GM08714 (cell line): ENCODE data around the gene SLC39A11.

Source experiments
- H3K4me3 ChIP-seq: fragments of 200-500 bp; sonication (Bioruptor generic); 2 replicates; pipeline ENCODE4 v1.5.1; 2014; ENCODE audit warnings: mild to moderate bottlenecking, low read length, inconsistent platforms
- ZNF274 ChIP-seq: IDR thresholded peaks from 2 replicates; pipeline ENCODE4 v1.6.1; 2012; ENCODE audit warnings: mild to moderate bottlenecking, low read depth, low read length

The SLC39A11 gene

DNA sequence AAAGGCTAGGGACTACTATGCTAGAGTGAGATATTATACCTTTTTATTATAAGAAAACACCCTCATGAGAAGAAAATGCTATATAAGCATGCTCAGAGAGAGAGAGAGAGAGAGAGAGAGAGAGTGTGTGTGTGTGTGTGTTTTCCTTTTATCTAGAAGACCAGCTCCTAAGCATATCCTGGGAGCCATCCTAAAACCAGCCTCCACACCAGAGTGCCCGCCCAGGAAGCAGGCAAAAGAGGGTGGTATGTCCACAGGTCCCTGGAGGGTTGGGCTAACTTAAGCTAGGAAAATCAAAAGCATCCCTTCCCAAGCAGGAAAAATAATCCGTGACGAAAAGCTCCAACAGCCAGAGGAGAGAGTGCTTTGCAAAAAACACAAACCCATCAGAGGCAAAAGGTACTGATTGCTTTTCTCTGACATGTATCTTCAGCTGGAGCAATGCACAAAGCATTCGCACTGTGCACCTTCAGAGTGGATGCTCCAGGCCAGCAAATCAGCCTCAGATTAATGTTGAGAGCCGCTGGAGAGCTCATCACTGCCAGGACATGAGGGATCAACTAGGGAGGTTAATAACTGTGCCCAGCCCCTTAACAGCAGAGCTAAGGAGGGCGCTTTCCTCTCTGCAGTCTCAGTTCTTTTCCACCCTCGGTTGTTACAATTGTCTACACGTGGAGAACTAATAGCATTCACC, 125.1 kb downstream of the SLC39A11 start:
- TF ChIP-seq ZNF274: no peak
- no peak overlapping the region for H3K4me3 ChIP-seq

DNA sequence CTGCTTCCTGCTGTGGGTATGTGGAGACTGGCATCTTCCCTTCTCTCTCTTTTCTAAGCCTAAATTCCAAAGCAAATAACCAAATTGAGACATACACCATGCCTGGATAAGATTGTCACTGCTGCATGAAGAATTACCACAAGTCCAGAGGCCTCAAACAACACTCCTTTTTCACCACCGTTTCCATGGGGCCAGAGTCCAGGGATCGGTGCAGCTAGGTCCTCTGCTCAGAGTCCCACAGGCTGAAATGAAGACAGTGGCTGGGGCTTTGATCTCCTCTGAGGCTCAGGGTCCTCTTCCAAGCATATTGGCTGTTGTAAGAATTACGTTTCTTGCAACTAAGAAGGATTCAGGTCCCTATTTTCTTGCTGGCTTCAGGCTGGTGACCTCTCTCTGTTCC, 130.4 kb downstream of the SLC39A11 start:
- H3K4me3 ChIP-seq: no peak overlapping the region
- TF ChIP-seq ZNF274: no peak

DNA sequence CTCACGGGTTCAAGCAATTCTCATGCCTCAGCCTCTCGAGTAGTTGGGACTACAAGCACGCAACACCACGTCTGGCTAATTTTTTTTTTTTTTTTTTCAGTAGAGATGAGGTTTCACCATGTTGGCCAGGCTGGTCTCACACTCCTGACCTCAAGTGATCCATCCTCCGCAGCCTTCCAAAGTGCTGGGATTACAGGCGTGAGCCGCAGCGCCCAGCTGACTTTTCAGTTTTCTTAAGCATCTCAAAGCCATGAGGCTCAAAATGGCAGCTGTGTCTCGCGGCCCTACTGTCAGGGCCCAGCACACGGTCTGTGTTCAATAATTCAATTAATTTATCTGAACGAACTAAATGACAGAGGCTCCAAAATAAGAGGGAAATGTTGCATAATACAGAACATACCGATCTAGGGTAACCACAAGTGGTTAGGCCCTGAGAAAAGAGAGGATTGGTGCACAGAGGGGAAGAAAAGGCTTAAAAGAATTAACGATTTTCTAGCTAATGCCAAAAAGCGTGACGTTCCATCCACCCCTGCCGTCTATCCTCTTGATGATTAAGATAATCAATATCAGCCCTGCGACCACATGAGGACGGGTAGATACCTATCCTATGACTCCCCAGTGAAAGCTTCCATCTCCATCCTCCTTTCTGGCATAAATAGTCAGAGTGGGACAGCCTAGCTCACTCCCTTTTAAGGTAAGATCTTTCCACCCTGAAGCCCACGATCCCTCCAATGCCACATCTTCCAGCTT, 136.9 kb downstream of the SLC39A11 start:
- TF ChIP-seq ZNF274: no peak
- no peak overlapping the region for H3K4me3 ChIP-seq

DNA sequence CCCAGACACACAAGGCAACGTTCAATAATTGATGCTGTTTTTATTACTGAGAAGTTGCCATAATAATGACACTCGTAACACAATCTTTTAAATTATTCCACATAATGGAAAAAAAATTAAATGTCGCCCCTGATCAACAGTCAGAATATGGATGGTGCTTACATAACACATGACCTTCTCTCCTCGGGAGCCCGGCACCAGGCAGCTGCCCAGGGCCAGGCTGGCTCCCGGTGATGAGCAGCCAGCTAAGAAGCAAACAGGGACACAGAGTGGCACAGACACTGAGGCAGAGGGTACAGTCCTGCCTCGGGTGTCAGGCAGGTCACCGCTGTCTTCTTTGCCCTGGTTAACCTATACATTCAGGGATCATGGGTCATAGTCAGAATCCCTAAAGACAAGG, 137.9 kb downstream of the SLC39A11 start:
- no peak overlapping the region for H3K4me3 ChIP-seq
- no peak for TF ChIP-seq ZNF274

DNA sequence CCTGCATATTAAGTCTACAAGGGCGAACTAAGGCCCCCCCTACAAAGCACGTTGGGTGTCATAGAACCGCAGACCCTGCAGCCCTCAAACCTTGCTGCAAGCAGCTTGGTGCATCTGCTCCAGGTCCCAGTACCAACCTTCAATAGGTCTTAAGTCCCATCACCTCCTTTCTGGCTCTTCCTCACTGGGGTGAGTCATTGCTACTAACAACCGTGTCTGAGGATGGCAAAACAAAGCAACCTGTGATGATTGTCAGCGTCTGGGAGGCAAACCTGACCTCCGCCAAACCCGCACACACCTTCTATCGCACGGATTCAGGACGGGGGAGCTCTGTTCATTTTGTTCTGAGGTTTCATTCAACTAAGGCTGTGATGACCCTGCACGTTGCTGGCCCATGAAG, 138.9 kb downstream of the SLC39A11 start:
- no peak overlapping the region for H3K4me3 ChIP-seq
- TF ChIP-seq ZNF274: no peak

DNA sequence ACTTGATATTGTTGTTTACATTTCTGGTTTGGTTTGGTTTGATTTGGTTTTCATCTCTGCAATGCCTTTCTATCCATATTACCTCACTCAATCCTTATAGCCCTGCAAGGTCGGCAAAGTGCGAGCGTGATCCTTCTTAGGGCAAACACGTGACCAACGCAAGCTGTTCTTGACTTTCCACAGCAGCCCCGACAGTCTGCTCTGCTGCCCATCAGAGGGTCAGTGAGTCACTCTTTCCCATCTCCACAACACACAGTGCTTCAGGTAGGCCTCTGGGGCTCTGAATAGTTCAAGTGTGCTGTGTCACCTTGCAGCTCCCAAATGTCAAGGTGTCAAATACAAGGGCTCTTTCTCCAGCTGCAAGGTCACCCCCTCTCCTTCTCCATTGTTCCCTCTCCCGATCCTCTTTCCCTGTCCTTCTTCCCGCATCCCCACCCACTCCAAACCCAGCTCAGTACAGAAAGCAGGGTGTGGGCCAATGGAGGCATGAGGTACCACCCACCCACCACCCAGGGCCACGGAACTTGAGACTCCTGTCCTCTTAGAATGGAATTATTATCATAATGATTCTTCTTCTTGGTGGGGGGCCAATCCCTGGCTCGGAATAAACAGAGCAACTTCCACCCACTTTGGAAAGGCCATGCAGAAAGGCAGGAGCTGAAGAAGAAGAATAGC, 139.7 kb downstream of the SLC39A11 start:
- TF ChIP-seq ZNF274: no peak

DNA sequence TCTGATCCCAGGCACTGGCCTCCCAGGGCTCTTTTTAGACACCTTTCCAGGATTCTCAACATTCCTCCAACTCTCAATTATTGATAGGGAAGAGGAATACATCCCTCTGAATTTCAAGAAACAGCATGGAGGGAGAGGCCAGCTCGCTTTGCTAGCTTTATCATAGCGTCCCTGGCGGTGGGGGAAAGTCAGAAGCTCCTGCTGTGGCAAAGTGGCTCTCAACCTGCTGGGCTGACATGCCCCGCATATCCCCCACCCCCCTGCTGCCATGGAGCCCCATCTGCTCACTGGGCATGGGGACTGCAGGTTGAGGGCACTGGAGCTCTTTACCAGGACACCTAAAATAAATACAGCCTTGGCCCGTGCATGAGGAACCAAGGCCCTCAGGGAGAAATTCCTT, 140.3 kb downstream of the SLC39A11 start:
- H3K4me3 ChIP-seq: no peak overlapping the region

More for the DNA sequence above, 139.7 kb downstream of the SLC39A11 start:
- no peak overlapping the region for H3K4me3 ChIP-seq

DNA sequence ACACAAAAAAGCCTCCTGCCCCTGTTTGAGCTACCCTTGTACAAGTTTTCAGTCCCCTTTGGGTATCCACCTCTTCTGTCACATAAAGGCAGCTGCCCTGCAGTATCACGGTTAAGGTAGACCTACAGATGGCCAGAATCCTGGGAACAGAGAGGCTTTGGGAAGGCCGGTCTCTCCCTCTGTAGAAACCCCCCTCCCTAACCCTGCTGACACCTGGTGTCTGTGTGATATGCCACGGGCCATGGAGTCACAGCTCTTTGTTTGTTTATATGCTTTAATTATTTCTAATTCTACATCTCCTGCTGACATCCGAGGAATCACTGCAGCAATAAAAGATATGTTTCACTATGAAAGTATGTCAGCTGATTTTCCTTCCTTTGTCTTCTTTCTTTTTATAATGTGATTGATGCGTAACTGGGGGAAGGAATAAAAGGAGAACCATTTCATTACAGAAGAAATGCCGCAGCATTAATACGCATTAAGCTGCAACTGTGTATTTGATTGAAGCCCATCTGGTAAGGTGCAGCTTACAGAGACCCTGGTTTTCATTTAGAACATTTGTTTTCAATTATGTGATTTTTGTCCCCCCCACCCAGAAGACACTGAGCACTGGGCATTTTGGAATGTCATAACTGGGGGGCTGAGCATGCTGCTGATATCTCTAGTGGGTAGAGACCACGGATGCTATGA, 142.1 kb downstream of the SLC39A11 start:
- H3K4me3 ChIP-seq: no peak overlapping the region
- no peak for TF ChIP-seq ZNF274

More for the DNA sequence above, 140.3 kb downstream of the SLC39A11 start:
- no peak for TF ChIP-seq ZNF274

DNA sequence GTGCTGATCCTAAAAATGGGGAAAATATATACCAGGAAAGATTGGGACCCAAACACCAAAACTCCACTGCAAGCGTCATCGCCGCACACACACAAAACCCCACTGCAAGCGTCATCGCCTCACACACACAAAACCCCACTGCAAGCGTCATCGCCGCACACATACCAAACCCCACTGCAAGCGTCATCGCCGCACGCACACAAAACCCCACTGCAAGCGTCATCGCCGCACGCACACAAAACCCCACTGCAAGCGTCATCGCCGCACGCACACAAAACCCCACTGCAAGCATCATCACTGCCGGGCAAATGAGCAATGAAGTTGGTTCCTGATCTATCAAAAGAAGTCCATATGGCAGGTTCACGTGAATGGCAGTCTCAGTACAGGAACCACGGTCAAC, 144.4 kb downstream of the SLC39A11 start:
- TF ChIP-seq ZNF274: no peak
- no peak overlapping the region for H3K4me3 ChIP-seq

DNA sequence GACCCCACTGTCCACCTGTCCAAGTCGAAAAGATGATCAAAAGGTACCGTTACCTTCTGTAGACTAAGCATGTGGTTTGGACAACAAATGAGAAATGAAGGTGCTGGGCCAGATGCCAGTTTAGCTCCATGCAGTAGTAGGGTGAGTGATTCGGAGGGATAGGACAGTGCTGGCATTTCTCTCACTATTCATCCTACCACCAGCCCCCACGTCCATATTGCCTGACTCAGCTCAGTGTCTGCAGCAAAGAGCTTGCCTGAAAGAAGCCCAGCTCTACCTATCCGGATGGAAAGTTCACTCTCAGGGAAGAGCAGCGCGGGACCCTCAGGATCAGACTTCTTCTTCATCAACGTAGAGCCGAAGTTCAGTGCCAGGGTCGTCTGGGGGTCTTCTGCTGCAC, 145.0 kb downstream of the SLC39A11 start:
- no peak overlapping the region for H3K4me3 ChIP-seq
- TF ChIP-seq ZNF274: no peak

DNA sequence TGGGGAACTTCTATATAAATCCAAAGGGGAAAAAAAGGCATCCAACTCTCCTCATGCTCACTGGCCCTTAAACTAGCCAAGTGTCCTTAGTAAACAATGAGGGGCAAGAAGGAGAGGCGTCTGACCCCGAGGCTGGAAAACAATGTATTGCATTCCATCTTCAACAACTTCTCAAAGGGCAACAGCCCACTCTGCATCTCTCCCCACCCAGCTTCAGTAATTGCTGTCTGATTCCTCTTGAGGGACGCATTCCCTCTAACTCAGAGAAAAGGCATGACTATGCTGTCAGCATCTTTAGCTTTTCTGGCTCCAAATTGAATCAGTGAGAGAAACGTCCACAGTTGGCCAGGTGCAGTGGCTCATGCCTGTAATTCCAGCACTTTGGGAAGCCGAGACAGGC, 145.8 kb downstream of the SLC39A11 start:
- no peak overlapping the region for H3K4me3 ChIP-seq
- no peak for TF ChIP-seq ZNF274

DNA sequence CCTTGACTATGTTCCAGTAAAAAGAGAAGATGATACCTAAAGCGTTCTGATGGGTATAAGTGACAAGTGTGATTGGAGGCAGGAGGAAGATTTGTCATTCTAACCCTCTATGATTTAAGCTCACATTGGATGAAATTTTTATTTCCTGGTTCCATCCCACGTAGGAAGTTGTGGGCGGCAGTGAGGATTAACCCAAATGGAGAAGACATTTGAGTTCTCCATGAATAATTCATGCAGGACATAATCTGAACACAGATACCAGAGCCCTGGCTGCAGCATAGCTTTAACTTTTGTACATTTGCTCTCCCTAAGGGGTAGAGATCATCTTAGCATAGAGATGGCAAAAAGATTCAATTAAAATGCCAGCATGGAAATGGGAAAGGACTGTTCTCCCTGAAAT, 146.3 kb downstream of the SLC39A11 start:
- no peak for TF ChIP-seq ZNF274
- no peak overlapping the region for H3K4me3 ChIP-seq

DNA sequence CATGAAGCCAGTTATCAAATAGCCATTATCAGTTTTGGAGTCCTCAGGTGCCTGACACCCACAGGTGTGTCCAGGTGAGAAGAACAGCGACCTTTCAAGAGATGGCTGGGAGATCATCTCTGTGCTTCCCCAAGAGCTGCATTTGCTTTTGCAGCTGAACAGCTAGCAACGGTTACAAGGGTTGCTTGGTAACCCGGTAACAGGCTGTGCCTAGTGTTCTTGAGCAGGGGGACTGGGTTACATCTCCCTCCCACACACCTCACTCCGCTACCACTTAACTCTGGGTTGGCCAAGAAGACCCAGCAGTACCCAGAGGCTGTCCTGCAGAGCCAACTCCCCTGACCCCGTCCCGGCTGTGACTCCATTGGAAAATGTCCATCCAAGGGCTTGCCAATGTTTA, 147.0 kb downstream of the SLC39A11 start:
- TF ChIP-seq ZNF274: no peak
- H3K4me3 ChIP-seq: no peak overlapping the region
